ENCODE measurements around the gene DPP6. TPM values are rescaled to one million over a fixed set of nuclear protein-coding genes. Genes with fewer than 3 reads are reported as not detected.
"Not testable (repeated sequence)": the region's sequence is repeated elsewhere in the genome, so short reads cannot be mapped to it uniquely, and the experiment has no call there.

The DPP6 gene
- total RNA-seq, 2 donors from 2014 or later, result 0.99 to 1.8 TPM

DNA sequence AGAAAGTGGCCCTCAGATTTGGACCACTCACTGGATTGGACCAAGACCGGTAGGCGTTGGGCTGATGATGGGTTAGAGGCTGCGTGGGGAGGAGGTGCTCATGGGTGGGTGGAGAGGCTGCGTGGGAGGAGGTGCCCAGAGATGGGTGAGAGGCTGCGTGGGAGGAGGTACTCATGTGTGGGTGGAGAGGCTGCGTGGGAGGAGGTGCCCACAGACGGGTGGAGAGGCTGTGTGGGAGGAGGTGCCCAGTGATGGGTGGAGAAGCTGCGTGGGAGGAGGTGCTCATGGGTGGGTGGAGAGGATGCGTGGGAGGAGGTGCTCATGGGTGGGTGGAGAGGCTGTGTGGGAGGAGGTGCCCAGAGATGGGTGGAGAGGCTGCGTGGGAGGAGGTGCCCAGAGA, 604.4 kb downstream of the DPP6 start:
- no peak for DNase-seq
- Histone ChIP-seq H3K36me3 (replicated peaks in 1 of 2; ENCODE audit: insufficient read depth in 1 of 2, low read depth in 2 of 2) (no peaks in the 10 kb centered on the region), H3K4me1 (no peaks in the 10 kb centered on the region), H3K4me3 (no peak overlapping the region), H3K9me3 (no peaks in the 10 kb centered on the region), H3K27ac (no peak overlapping the region), H3K27me3 (no peaks in the 10 kb centered on the region)
- no peak for TF ChIP-seq POLR2A (IDR thresholded peaks at IDR 0.05)
- TF ChIP-seq, protein P1, sequence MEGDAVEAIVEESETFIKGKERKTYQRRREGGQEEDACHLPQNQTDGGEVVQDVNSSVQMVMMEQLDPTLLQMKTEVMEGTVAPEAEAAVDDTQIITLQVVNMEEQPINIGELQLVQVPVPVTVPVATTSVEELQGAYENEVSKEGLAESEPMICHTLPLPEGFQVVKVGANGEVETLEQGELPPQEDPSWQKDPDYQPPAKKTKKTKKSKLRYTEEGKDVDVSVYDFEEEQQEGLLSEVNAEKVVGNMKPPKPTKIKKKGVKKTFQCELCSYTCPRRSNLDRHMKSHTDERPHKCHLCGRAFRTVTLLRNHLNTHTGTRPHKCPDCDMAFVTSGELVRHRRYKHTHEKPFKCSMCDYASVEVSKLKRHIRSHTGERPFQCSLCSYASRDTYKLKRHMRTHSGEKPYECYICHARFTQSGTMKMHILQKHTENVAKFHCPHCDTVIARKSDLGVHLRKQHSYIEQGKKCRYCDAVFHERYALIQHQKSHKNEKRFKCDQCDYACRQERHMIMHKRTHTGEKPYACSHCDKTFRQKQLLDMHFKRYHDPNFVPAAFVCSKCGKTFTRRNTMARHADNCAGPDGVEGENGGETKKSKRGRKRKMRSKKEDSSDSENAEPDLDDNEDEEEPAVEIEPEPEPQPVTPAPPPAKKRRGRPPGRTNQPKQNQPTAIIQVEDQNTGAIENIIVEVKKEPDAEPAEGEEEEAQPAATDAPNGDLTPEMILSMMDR (IDR thresholded peaks at IDR 0.05), result no peak
- intact Hi-C loops (cut with DNase I), result no loop called here
- 69 to 73% methylated on average over 9 to 10 of the region's 10 CpGs for WGBS, 2 donors
- no peak for ATAC-seq

DNA sequence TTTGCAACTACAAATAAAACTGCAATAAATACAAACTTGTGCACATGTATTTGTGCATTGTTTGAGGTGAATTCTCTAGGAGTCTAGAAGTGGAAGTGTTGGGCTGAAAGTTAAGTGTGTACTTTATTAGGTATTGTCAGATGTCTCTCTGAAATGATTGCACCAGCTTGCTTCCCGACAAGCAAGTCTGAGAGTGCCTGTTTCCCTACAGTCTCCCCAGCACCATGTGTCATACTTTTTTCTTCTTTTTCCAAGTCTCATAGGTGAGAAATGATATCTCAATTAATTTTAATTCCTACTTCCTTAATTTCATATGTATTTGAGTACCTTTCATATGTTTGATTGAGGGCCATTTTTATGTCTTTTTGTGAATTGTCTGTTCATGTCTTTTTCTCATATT, 614.6 kb downstream of the DPP6 start:
- Histone ChIP-seq H3K4me1 (no peaks in the 10 kb centered on the region), H3K27me3 (no peaks in the 10 kb centered on the region), H3K27ac (no peak overlapping the region), H3K9me3 (no peaks in the 10 kb centered on the region), H3K36me3 (replicated peaks in 1 of 2; ENCODE audit: insufficient read depth in 1 of 2, low read depth in 2 of 2) (no peaks in the 10 kb centered on the region), H3K4me3 (no peak overlapping the region)
- ATAC-seq, result no peak
- TF ChIP-seq, protein P1 (IDR thresholded peaks at IDR 0.05), result no peak
- no peak for TF ChIP-seq POLR2A (IDR thresholded peaks at IDR 0.05)
- intact Hi-C loops (cut with DNase I), result no loop called here
- 80 to 92% methylated on average over 1 of the region's 1 CpG for WGBS, 2 donors
- no peak for DNase-seq

DNA sequence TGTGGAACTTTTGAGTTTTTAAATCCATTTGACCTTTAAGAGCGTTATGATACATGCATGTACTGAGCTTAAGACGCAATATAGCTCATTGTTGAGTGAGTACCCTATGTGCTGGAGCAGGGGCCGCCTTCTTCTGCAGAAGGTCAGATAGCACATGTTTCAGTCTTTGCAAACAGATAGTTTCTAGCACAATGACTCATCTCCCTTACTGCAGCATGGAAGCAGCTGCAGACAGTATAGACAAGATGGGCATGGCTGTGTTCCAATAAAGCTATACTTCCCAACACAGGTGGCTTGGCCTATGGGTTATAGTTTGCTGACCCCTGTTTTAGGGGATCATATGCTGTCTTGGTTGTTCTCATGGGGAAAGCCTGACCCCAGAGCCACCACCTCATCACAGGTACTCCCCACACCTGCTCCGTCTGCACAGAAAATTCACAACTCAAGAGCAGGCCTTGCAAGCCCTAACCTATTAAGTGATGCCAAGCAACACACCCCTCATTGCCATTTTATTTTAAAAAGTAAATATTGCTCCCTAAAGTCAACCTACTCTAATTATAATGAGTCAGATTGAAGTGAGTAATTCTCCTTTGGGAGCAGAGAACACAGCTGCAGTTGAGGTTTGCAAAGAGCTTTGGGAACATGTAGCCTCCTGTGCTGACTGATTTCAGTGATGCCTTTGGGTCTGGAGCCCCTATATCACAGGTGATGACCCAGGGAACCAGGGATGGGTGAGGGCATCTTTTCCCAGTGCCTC, 620.6 kb downstream of the DPP6 start:
- ATAC-seq (no peak), DNase-seq (no peak)
- Histone ChIP-seq H3K36me3 (replicated peaks in 1 of 2; ENCODE audit: insufficient read depth in 1 of 2, low read depth in 2 of 2) (no peaks in the 10 kb centered on the region), H3K27me3 (no peaks in the 10 kb centered on the region), H3K4me1 (peaks cover 5% of the 10 kb centered on the region), H3K9me3 (no peaks in the 10 kb centered on the region), H3K4me3 (no peak overlapping the region), H3K27ac (no peak overlapping the region)
- 80 to 92% methylated on average over 4 of the region's 4 CpGs for WGBS, 2 donors
- no peak for TF ChIP-seq POLR2A (IDR thresholded peaks at IDR 0.05)
- TF ChIP-seq, protein P1 (IDR thresholded peaks at IDR 0.05), result no peak
- intact Hi-C loops (cut with DNase I), result no loop called here

DNA sequence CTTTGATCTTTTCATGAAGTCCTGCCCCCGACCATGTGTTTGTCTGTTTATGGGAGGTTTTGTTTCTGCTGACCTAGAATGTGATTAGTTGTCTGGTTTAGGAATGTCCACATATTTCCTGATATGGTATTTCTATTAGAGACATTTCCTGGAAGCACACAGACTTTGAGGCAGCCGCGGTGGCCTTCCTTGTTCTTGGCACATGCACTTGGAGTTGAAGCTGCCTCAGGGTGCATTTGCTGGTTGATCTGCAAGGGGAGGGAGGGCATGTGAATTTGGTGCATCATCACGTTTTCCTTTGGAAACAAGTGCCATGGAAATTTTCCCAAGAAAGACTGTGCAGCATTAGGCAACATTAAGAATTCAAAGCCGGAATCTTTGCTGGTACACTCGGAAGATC, 622.0 kb downstream of the DPP6 start:
- WGBS, 2 donors, result 68 to 90% methylated on average over 6 of the region's 6 CpGs
- Histone ChIP-seq H3K36me3 (replicated peaks in 1 of 2; ENCODE audit: insufficient read depth in 1 of 2, low read depth in 2 of 2) (no peaks in the 10 kb centered on the region), H3K27me3 (no peaks in the 10 kb centered on the region), H3K9me3 (no peaks in the 10 kb centered on the region), H3K4me1 (peaks cover 5% of the 10 kb centered on the region), H3K27ac (no peak overlapping the region), H3K4me3 (no peak overlapping the region)
- DNase-seq (no peak), ATAC-seq (no peak)
- TF ChIP-seq, protein P1 (IDR thresholded peaks at IDR 0.05), result no peak
- no peak for TF ChIP-seq POLR2A (IDR thresholded peaks at IDR 0.05)
- intact Hi-C loops (cut with DNase I), result no loop called here

DNA sequence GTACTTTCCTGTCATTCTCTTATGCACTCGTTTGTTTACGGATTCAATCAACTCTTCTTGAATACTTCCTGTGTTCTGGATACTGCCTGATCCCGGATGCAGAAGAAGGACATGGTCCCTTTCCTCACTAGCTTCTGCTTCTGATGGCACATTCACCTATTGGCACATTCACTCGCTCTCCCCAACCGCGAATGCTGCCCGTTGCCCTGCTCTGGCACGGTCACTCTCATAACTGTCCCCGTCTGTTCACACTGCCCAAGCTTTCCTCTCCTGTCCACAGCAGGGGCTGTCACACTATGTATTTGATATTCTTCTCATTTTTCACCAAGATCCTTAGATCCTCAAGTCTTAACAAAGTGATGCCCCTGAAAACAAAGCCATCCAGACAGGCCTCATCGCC, 623.4 kb downstream of the DPP6 start:
- H3K27me3 ChIP-seq, result no peaks in the 10 kb centered on the region
- H3K27ac ChIP-seq, result no peak overlapping the region
- intact Hi-C loops (cut with DNase I), result no loop called here
- WGBS, 2 donors, result 89 to 94% methylated on average over 10 of the region's 10 CpGs
- no peak for ATAC-seq
- DNase-seq, result no peak
- no peaks in the 10 kb centered on the region for H3K9me3 ChIP-seq
- H3K4me3 ChIP-seq, result no peak overlapping the region
- H3K36me3 ChIP-seq (replicated peaks in 1 of 2; ENCODE audit: insufficient read depth in 1 of 2, low read depth in 2 of 2), result no peaks in the 10 kb centered on the region
- H3K4me1 ChIP-seq, result peaks cover 5% of the 10 kb centered on the region
- no peak for TF ChIP-seq POLR2A (IDR thresholded peaks at IDR 0.05)
- TF ChIP-seq, protein P1 (IDR thresholded peaks at IDR 0.05), result no peak

DNA sequence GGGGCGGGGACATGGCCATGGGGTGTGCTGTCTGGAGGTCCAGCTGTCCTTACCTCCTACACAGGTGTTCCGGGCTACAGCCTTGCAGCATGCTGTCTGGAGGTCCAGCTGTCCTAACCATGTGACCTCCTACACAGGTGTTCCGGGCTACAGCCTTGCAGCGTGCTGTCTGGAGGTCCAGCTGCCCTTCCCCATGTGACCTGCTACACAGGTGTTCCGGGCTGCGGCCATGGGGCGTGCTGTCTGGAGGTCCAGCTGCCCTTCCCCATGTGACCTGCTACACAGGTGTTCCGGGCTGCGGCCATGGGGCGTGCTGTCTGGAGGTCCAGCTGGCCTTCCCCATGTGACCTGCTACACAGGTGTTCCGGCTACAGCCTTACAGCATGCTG, 623.8 kb downstream of the DPP6 start:
- intact Hi-C loops (cut with DNase I); H3K4me3 ChIP-seq; ATAC-seq; H3K27me3 ChIP-seq; H3K9me3 ChIP-seq; H3K36me3 ChIP-seq (replicated peaks in 1 of 2; ENCODE audit: insufficient read depth in 1 of 2, low read depth in 2 of 2); H3K4me1 ChIP-seq; H3K27ac ChIP-seq: not testable (repeated sequence)
- WGBS, 2 donors, result 42 to 58% methylated on average over 8 to 9 of the region's 11 CpGs
- DNase-seq, result peak in 2 of 4 donors; percentile 39 to 45
